ENCODE results near the gene CARD9. TPM values are rescaled to one million over a fixed set of nuclear protein-coding genes. Genes with fewer than 3 reads are reported as not detected.

The CARD9 gene
- total RNA-seq, 1 experiment from 2014 or later: 5.6 TPM

GRCh38 chr9:136355616-136356557 is 17.6 kb downstream of the CARD9 start:
- Histone ChIP-seq H2AK5ac (ENCODE audit: insufficient read length, low read length) (no peak overlapping the region), H2BK20ac (ENCODE audit: low read depth, low read length, poor library complexity, severe bottlenecking) (no peak overlapping the region), H3K23ac (ENCODE audit: insufficient read length, low read depth, low read length) (no peak overlapping the region), H3K27ac (ENCODE audit: insufficient read length, low read depth, low read length) (no peak overlapping the region), H2BK15ac (ENCODE audit: low read depth, low read length) (no peak overlapping the region), H3K18ac (ENCODE audit: insufficient read length, low read depth, low read length) (no peak overlapping the region), H3K23me2 (ENCODE audit: insufficient read length, low read depth, low read length, poor library complexity, severe bottlenecking) (no peaks in the 10 kb centered on the region), H3K4me1 (ENCODE audit: insufficient read depth, low read length) (no peaks in the 10 kb centered on the region), H3K9me3 (ENCODE audit: control insufficient read depth, low read depth, low read length) (no peaks in the 10 kb centered on the region), H3K79me2 (ENCODE audit: insufficient read depth, low read length) (no peaks in the 10 kb centered on the region), H3K79me1 (ENCODE audit: insufficient read depth, low read depth, low read length, poor library complexity, severe bottlenecking) (no peaks in the 10 kb centered on the region), H3K56ac (ENCODE audit: insufficient read length, low read depth, low read length) (no peak overlapping the region), H3K27me3 (ENCODE audit: insufficient read depth, low read length) (no peaks in the 10 kb centered on the region), H4K91ac (ENCODE audit: insufficient read length, low read depth, low read length) (no peak overlapping the region), H4K8ac (replicated peaks; ENCODE audit: insufficient read length, low read depth, low read length) (no peak overlapping the region), H2AFZ (ENCODE audit: low read length) (no peak overlapping the region), H3K4me2 (ENCODE audit: insufficient read depth, insufficient read length, low read length) (no peak overlapping the region), H2BK12ac (ENCODE audit: insufficient read length, low read depth, low read length) (no peak overlapping the region), H4K5ac (ENCODE audit: insufficient read length, low read depth, low read length) (no peak overlapping the region), H3K4ac (ENCODE audit: low read depth, low read length) (no peak overlapping the region), H2BK120ac (ENCODE audit: low read depth, low read length, poor library complexity, severe bottlenecking) (no peak overlapping the region), H3K14ac (ENCODE audit: insufficient read depth, low read length) (no peak overlapping the region), H3T11ph (ENCODE audit: low read length) (no peak overlapping the region), H4K20me1 (ENCODE audit: control insufficient read depth, insufficient read depth, insufficient read length) (no peaks in the 10 kb centered on the region), H2BK5ac (ENCODE audit: insufficient read length, low read length) (no peak overlapping the region), H3K9ac (ENCODE audit: extremely low read depth, insufficient read length, low read length) (no peak overlapping the region)
- Mint-ChIP-seq H3K4me1 (no peaks in the 10 kb centered on the region; a peak in 1 of 4 replicates), H3K9me3 (no peaks in the 10 kb centered on the region), H3K27me3 (ENCODE audit: low read depth) (no peaks in the 10 kb centered on the region), H3K27ac (no peak overlapping the region), H3K36me3 (ENCODE audit: insufficient read depth in 1 of 3, low read depth in 3 of 3) (peaks cover 0 to 3% (median 0%) of the 10 kb centered on the region in 3 experiments; a peak in 1 of 7 replicates), H3K4me3 (no peak overlapping the region)
- WGBS (ENCODE audit: extremely low coverage, insufficient read length, low lambda C conversion rate): no CpG with 5 or more reads among the region's 54 CpGs
- TF ChIP-seq CTCF (conservative IDR thresholded peaks at IDR 0.05): no peak
- DNase-seq: no peak

Measured in H9 (cell line).